ENCODE measurements around the gene DOLK.
"Not testable (repeated sequence)": the region's sequence is repeated elsewhere in the genome, so short reads cannot be mapped to it uniquely, and the experiment has no call there.

Gene DOLK

GRCh38 chr9:128946571-128947276, 679 bp downstream of the DOLK start:
- Histone ChIP-seq H3K27ac (ENCODE audit: low read length) (peak overlapping the region; percentile 94), H3K9ac (ENCODE audit: low read depth, low read length) (peak overlapping the region; percentile 93), H4K20me1 (ENCODE audit: insufficient read depth, low read length) (no peaks in the 10 kb centered on the region), H3K4me2 (ENCODE audit: insufficient read depth, low read length) (peak overlapping the region; percentile 98), H3K36me3 (ENCODE audit: insufficient read depth, low read length) (peaks cover 4% of the 10 kb centered on the region; the same call in 1 of the 2 replicates), H3K9me3 (ENCODE audit: insufficient read depth, low read length, severe bottlenecking) (no peaks in the 10 kb centered on the region), H3K4me3 (ENCODE audit: low read depth in 1 of 2, low read length in 2 of 2) (peak overlapping the region; percentile 94 to 95; a peak in 3 of 4 replicates), H3K27me3 (ENCODE audit: insufficient read depth, low read length, poor library complexity) (no peaks in the 10 kb centered on the region), H2AFZ (ENCODE audit: low read depth, low read length) (peak overlapping the region; percentile 98), H3K79me2 (ENCODE audit: insufficient read depth, low read length) (peaks cover 35% of the 10 kb centered on the region), H3K4me1 (ENCODE audit: insufficient read depth, low read length) (peaks cover 33% of the 10 kb centered on the region)
- ATAC-seq (ENCODE audit: insufficient read depth, low read depth) (no peak; the same call in 2 of the 3 replicates), DNase-seq (no peak)
- no peak for TF ChIP-seq CTCF (IDR thresholded peaks at IDR 0.05; ENCODE audit: borderline replicate concordance, extremely low read depth, low read length, poor library complexity, severe bottlenecking)
- no peak for TF ChIP-seq EZH2 (IDR thresholded peaks at IDR 0.05; ENCODE audit: borderline replicate concordance, low read depth, low read length, severe bottlenecking)

- no peak overlapping the region for H3K9ac ChIP-seq (ENCODE audit: low read depth, low read length)
- H3K27me3 ChIP-seq (ENCODE audit: insufficient read depth, low read length, poor library complexity): no peaks in the 10 kb centered on the region
- no peaks in the 10 kb centered on the region for H4K20me1 ChIP-seq (ENCODE audit: insufficient read depth, low read length)
- ATAC-seq (ENCODE audit: insufficient read depth, low read depth) (no peak), DNase-seq (no peak)
- H3K79me2 ChIP-seq (ENCODE audit: insufficient read depth, low read length): peaks cover 35% of the 10 kb centered on the region
- no peaks in the 10 kb centered on the region for H3K9me3 ChIP-seq (ENCODE audit: insufficient read depth, low read length, severe bottlenecking)
- H3K4me3 ChIP-seq (ENCODE audit: low read depth in 1 of 2, low read length in 2 of 2): peak overlapping the region in 1 of 2 experiments; percentile 95; a peak in 2 of 4 replicates
- peak overlapping the region; percentile 98 for H3K4me2 ChIP-seq (ENCODE audit: insufficient read depth, low read length)
- TF ChIP-seq CTCF (IDR thresholded peaks at IDR 0.05; ENCODE audit: borderline replicate concordance, extremely low read depth, low read length, poor library complexity, severe bottlenecking) (no peak), EZH2 (IDR thresholded peaks at IDR 0.05; ENCODE audit: borderline replicate concordance, low read depth, low read length, severe bottlenecking) (no peak)
- H3K4me1 ChIP-seq (ENCODE audit: insufficient read depth, low read length): peaks cover 33% of the 10 kb centered on the region
- H2AFZ ChIP-seq (ENCODE audit: low read depth, low read length): no peak overlapping the region
- H3K27ac ChIP-seq (ENCODE audit: low read length): no peak overlapping the region
- H3K36me3 ChIP-seq (ENCODE audit: insufficient read depth, low read length): peaks cover 4% of the 10 kb centered on the region; the same call in 1 of the 2 replicates
Measured at GRCh38 chr9:128945798-128946501, 1.5 kb downstream of the DOLK start.

GRCh38 chr9:128944966-128945365, 2.4 kb downstream of the DOLK start:
- not testable (repeated sequence) for H3K4me2 ChIP-seq (ENCODE audit: insufficient read depth, low read length); H3K9me3 ChIP-seq (ENCODE audit: insufficient read depth, low read length, severe bottlenecking); H2AFZ ChIP-seq (ENCODE audit: low read depth, low read length); H3K27ac ChIP-seq (ENCODE audit: low read length); H3K9ac ChIP-seq (ENCODE audit: low read depth, low read length); H4K20me1 ChIP-seq (ENCODE audit: insufficient read depth, low read length); H3K36me3 ChIP-seq (ENCODE audit: insufficient read depth, low read length); H3K27me3 ChIP-seq (ENCODE audit: insufficient read depth, low read length, poor library complexity); H3K4me3 ChIP-seq (ENCODE audit: low read depth in 1 of 2, low read length in 2 of 2); ATAC-seq (ENCODE audit: insufficient read depth, low read depth); DNase-seq
- peaks cover 31% of the 10 kb centered on the region for H3K4me1 ChIP-seq (ENCODE audit: insufficient read depth, low read length)
- peaks cover 35% of the 10 kb centered on the region for H3K79me2 ChIP-seq (ENCODE audit: insufficient read depth, low read length)
